ENCODE data around the gene HDAC4. TPM values are rescaled to one million over a fixed set of nuclear protein-coding genes. Genes with fewer than 3 reads are reported as not detected.

Gene HDAC4
- total RNA-seq, 1 donor from 2014 or later, result 29.4 TPM

DNA sequence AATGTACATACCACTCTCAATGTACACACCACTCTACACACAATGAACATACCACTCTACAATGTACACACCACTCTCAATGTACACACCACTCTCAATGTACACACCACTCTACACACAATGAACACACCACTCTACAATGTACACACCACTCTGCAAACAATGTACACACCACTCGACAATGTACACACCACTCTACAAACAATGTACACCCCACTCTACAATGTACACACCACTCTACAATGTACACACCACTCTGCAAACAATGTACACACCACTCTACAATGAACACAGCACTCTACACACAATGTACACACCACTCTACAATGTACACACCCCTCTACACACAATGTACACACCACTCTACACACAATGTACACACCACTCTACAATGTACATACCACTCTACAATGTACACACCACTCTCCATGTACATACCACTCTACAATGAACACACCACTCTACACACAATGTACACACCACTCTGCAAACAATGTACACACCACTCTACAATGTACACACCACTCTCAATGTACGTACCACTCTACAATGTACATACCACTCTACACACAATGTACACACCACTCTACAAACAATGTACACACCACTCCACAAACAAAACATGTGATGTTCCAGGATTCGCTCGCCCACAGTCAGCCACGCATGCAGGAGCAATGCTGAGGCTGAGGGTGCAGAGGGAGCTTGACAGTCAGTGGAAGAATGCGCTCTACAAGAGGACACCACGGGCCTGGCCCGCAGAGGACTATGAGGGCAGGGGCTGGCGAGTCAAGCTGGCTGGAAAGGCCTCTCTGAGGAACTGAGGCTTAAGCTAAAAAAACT, 118.2 kb downstream of the HDAC4 start:
- no peak for DNase-seq (ENCODE audit: low read depth)

DNA sequence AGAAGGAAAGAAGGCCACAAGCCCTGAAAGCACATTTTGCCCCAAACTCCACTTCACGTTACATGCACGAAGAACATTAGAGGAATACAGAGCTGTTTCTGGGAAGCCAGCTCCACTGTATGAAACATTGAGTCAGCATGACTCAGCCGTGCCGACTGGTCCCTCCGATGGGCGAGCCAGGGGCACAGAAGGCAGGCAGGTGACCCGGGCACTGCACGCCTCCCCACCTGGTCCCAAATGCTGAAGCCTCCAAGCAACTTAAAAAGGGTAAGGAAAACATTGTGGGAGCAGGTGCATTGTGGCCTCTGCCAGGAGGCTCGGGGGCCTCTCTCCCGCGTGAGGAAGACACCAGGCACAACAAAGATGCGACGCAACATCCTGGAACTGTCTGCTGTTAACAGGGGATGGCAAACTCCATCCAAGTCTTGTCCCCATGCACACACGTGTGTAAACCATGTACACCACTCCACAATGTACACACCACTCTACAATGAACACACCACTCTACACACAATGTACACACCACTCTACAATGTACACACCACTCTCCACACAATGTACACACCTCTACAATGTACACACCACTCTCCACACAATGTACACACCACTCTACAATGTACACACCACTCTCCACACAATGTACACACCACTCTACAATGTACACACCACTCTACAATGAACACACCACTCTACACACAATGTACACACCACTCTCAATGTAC, 120.4 kb downstream of the HDAC4 start:
- DNase-seq (ENCODE audit: low read depth), result peak; percentile 82

DNA sequence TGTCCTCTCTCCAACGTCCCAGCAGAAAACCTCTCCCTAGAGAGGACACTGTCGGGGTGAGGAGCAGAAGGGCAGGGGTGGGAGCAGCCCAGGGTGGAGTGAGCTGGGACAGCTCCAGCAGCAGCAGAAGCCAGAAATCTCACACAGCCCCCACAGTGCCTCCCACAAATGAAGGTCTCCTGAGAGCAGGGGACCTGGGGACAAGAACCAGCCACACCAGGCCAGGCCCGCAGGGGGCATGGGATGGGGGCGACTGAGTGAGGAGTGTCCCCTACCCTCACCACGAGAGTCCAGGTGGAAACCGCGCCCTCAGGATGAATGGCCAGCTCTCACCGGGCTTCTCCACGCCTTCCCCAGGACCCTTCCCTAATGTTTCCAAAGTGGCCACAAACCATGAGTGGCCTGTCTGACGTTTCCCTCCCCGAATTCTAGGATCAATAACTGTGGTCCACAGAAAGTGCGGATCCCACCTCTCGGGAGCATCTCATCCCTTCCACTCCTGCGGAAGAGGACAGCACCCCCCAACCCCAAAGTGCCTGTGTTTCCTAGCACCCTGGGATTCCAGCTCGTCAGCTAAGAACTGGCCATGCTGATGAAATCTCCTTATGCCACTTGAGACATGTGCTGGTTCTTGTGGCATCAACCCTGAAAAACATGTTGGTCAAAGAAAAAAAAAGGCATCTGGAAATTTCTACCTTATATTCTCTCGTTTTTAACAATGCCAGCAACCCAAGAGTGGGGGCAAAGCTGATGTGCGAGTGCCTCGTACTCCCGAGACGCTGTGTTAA, 121.1 kb downstream of the HDAC4 start:
- DNase-seq (ENCODE audit: low read depth), result no peak

DNA sequence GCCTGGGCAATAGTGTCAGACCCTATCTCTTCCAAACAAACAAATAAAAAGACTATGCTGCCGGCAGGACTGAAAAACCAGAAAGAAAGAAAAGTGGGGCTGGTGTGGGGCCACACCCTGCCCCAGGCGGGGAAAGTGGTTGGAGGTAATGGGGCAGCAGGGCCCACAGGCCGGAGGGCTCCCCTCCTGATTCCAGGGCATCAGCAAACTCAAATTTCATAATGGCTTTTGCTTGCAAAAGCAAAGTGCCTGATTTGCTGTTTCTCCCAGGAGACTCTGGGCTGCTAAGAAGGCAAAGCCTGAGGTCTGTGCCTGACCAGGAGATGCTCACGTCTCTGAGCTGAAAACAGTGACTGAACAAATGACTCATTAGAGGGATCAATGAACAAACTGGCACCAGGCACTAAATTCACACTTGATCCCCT, 121.9 kb downstream of the HDAC4 start:
- DNase-seq (ENCODE audit: low read depth), result peak; percentile 77

DNA sequence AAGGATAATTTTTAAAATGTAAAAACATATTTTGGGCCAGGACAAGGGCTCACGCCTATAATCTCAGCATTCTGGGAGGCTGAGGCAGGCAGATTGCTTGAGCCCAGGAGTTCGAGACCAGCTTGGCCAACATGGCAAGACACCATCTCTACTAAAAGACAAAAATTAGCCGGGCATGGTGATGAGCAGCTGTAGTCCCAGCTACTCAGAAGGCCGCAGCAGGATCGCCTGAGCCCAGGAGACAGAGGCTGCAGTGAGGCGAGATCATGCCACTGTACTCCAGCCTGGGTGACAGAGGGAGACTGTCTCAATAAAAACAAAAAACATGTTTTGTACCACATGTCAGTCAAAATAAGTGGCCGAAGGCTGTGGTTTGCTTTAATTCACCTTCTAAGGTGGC, 122.5 kb downstream of the HDAC4 start:
- DNase-seq (ENCODE audit: low read depth), result no peak

DNA sequence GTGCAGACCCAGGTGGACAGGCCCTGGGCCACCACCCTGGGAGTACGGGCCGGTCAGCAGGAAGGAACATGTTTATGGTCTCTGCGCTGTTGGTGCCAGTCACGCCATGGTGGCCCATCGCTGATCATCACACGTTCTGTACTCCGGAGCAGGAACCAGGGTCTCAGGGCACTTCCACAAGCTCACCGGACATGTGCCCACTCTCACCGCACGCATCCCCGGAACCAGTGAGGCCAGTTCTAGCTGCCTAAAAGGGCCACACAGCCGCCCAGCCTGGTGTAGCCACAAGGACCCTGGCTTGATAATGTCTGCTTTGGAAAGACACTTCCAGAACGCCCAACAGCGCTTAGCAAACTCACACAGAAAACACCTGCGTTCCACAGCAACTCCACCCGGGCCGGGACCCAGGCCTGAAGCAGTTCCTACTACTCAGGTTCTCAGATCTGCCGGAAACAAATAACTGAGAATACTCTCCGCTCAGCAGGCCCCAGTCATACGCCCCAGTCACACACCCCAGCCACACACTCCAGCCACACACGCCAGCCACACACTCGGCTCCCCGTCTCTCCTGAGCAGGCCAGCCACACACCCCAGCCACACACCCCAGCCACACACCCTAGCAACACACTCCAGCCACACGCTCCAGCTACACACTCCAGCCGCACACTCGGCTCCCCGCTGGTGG, 123.3 kb downstream of the HDAC4 start:
- DNase-seq (ENCODE audit: low read depth), result no peak

DNA sequence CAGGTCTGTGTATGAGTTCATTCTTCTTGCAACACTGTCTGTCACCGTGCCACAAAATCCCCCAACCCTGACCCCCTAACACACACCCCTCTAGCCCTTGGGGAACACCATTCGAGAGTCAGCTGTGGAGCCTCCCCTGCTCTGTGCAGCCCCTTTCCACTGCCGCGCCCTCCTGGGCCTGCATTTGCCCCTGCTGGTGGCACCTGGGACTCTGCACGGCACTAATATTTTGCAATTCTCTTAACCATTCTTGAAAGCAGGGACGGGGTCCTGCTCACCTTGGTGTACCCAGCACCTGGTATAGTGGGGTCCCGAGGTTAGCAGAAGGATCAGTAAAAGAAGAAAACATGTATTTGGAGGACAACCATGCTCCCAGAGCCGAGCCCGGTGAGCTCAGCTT, 124.0 kb downstream of the HDAC4 start:
- no peak for DNase-seq (ENCODE audit: low read depth)

DNA sequence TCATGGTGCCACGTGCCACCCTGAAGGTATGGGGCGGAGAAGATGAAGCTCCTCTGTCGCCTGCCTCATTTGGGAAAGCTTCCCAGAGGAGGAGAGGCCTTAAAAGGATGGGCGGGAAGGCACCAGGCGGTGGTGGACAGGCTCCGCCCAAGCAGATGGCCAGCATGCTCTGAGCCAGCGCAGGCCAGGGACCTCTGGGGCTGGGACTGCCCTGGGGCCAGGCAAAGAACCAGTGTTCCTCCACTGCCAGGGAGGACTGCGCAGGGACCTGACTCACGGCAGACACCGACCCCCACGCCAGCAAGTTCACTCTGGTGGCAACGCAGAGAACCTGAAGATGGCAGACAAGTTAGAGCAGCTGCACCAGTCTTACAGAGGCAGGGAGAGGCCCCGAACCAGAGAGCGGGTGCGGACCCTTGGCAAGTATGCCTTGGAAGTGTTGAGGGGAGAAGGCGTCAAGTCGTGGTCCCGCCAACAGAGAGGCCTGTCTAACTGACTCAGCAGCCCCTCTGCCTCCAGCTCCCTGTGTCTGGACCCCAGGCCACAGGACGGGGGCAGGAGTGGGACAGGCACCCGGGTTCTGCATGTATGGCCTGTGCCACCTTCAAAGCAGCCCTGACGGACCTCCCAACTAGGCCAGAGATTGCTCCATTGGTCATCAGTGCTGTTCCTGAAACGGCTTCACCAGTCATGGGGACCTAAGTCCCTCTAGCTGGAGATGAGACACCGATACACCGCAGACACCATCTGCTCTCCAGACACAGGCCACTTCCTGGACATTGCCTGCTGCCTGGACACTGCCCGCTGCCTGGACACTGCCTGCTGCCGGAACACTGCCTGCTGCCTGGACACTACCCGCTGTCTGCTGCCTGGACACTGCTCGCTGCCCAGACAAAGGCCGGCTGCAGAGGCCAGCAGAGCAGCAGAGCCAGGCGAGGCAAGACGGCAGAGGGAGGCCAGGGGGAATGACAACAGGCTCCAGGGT, 124.7 kb downstream of the HDAC4 start:
- DNase-seq (ENCODE audit: low read depth), result no peak

DNA sequence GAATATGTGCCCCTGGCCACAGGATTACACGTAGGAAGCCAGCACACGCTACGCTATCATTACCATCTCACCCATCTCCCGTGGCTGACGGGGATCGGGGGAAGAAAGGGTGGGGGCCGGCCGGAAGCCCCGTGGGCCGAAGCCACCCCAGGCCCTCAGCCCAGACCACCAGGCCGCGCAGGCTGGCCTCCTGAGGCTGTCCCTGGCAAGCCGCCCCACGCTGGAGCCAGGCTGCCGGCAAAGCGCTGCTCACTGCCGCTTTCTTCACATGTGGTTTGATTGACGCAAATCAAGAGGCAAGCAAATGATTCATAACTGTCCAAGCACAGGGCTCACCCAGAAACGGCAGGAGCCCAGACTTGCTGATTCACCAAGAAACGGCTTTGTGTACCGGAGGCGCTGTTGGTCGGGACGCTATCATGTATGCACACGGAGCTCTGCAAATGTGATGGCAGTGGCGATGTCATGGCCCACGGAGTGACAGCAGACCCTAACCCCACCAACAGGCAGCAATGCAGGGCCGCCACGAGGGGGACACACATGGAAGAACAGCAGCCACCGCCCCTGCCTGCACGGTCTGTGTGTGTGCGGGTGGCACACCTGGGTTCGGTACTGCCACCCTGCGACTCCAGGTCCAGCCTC, 125.7 kb downstream of the HDAC4 start:
- DNase-seq (ENCODE audit: low read depth), result peak; percentile 93

DNA sequence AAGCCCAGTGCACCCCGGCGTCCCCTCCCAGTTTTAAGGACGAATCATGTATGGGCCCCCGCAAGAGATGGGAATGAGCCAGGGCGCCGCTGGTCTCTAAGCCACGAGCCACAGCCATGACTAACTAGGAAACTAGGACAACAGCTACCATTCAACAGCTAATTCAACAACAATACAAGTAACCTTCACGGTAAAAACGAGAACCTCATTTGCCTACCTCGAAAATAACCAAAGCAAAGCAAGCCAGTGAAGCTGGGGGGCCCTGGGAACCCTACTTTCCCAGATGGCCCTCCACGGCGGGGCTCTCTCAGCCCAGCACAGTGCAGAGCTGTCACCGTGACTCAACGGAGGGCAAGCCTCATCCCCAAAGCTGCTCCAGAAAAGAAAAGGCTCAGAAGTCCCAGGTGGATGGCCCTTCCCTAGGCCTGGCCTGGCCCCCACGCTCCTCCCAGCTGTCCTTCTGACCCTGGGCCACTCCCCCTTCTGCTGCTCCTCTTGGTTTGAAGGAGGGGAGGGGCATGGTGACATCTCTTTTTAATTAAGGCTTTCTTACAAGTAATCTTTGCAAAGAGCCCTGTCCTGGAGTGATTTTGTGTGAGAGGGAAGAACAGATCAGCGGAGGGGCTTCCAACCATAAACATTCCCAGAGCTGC, 126.3 kb downstream of the HDAC4 start:
- peak; percentile 43 for DNase-seq (ENCODE audit: low read depth)

DNA sequence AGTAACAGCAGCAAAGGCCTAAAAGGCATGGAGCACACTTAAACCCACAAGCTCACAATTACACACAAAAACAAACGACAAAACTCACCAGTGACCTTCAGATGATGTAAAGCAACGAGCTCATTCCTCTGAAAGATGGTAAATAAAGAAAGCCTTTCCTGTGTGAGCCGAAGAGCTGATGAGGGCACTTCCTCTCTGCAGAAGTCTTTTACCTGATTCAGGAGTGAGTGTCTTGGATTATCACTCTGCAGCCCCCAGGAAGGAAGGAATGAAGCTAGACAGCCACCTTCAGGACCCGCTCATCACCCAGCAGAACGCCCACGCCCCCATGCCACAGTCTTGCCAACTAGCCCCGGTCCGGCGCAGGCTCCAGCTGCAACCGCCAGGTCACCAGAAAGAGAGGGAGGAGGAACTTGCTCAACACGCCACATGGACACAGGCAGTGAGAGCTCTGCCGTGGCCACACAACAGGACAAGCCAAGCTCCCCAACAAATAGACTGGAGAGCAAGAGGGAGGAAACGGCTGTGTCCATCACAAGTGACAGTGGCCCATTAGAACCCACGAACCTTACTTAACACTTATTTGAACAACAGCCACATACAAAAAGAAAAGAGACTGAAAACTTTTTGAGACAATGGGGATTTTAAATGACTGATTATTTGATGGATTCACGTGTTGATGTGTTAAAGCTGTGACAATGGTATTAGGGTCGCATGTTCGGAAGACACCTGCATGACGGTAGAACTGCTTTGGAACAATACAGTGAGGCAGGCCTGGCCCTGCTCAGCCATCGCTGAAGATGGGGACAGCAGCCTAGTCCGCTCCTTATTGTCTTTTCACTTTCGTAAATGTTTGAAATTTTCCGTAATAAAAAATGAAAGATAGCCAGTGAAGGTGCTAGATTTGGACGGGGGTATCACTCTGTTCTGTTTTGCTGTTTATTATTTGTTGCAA, 127.3 kb downstream of the HDAC4 start:
- DNase-seq (ENCODE audit: low read depth), result no peak

DNA sequence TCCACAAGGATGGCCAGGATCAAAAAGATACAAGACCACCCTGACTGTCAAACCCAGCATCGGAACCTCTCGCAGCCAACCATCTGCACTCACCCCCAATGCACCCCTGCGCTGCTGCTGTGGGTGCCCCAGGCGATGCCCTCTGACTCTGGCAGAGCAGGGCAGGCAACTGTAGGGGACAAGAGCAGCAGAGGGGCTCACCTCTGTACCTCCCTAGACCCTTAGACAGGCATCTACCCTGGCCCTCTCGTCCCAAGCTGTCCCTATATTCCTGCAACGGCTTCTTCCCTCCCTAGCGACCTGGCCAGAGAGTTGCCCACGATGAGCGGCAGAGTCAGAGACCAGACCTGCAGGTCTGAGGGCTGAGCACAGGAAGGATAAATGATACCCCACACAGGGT, 128.2 kb downstream of the HDAC4 start:
- no peak for DNase-seq (ENCODE audit: low read depth)

DNA sequence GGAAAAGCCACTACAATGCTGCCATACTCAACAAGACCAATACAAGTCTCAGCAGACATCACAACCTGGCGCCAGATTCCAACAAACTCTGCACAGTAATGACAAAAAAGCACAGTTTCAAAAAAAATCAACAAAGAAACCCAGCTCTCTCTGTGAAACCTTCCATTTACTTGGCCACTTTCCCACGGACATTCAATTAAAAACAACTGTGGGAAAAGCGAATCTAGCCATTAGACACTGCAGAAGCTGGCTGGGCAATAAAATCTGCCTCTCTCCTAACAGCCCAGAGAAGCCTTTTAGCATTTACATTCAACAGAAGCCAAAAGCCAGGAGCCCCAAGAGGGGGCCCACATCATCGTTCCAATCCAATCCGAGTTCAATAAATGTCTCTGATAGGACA, 128.9 kb downstream of the HDAC4 start:
- no peak for DNase-seq (ENCODE audit: low read depth)

DNA sequence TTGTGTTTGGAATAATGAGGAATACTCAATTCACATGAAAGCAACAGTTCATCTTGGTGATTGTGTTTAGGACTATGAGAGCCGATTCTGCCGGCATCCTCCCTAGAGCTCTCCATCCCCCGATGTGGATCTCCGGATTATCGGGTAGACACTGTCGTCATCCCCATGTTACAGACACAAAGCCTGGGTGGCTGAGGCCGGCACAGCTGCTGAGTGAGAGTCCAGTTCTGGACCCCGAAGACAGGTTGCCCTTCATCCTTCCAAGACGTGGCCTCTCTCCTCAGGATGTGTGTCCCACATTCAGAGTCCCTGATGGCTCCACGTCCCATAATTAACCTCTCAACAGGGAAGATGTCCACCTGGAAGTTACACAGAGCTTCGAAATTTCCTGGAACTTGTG, 129.3 kb downstream of the HDAC4 start:
- DNase-seq (ENCODE audit: low read depth), result no peak

DNA sequence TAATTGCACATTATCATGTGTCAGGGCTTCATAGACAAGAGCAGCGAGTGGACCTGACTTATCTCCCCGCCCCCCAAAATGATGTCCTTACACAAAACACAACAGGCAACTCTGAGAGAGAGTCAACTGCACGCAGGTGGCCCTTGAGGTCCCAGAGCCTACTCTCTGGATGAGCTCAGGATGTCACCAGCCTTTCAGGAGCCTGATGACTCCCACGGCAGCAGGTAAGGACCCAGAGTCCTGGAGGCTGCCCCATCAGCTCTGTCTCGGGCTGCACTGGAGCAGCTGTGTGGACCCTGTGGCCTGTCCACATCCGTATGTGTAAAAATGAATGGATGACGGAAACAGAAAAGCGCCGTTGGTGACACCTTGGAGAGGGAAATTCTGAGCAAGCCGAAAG, 130.9 kb downstream of the HDAC4 start:
- no peak for DNase-seq (ENCODE audit: low read depth)

DNA sequence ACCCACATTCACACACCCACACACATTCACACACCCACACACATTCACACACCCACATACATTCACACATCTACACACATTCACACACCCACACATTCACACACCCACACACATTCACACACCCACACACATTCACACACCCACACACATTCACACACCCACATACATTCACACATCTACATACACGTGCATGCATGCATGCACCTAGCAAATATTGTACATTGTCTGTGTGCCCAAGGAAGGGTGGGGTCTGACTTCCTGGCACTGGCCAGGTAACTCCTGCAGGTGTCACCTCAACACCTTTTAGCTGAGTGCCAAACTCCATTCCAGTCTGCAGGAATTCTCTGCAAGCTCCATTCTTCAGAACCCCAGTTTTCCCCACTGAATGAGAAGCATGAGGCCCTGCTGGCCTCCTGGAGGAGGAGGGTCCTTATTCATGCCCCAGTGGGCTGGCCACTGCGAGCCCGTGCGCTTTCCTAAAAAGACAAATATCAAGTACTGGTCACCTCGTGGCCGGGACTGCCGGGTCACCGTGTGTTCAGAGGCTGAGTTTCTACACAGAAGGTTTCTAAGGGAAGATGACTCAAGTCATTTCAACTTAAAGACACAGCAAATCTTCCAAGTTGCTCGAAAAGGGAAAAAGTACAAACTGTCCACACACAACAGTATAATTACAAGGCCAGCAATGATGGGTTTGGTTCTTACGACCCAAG, 131.5 kb downstream of the HDAC4 start:
- no peak for DNase-seq (ENCODE audit: low read depth)

DNA sequence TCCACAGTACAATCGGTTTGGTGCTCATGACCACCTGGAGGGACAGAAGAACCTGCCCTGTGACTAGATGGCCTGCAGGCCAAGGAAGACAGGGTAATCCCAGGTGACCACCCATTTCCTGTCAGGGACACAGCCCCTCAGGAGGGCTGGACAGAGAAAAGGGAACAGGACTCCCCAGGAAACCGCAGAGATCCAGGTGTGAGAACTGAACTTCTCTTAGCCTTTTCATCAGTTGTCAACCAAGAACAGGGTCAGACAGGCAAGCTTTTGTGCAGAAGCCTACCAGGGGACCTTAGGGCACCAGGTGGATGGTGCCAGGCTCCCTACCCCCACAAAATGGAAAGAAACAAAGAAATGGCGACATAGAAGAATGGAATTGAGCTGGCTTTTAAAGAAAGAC, 132.3 kb downstream of the HDAC4 start:
- DNase-seq (ENCODE audit: low read depth), result no peak

DNA sequence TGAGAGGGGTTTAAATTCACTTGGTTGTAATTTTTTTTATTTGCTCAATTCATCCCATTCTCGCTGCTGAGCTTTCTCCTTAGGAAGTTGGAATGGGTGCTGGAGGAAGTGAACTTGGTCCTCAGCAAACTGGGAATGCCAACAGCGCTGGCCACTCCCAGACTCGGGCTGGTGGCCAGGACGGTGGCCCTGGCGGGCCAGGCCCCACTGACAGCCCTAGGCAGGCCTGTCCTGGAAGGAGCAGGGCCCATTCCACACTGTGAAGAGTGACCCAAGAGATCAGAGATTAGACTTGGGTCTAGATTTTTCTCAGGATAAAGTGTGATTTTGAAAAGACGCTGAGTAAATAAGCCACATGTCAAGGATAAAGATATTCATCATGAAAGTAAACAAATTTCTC, 132.7 kb downstream of the HDAC4 start:
- DNase-seq (ENCODE audit: low read depth), result no peak
